ENCODE results near the gene SMU1. TPM values are rescaled to one million over a fixed set of nuclear protein-coding genes. Genes with fewer than 3 reads are reported as not detected.

SMU1 gene
- total and polyA plus RNA-seq, 2 of the 13 experiments (the other 11 are each of a cell fraction or from before 2014, with no cell fraction given): 12.9 to 36.6 TPM

- TF ChIP-seq ZNF574 (CRISPR knock-in tag; IDR thresholded peaks at IDR 0.05) (peak; percentile 89), ZNF225 (CRISPR knock-in tag; IDR thresholded peaks at IDR 0.05) (0 out of 2 replicates have a peak, but pooled peaks have one; percentile 23), ZNF609 (CRISPR knock-in tag; IDR thresholded peaks at IDR 0.05; ENCODE audit: borderline replicate concordance) (peak; percentile 56; the same call in 1 of the 2 replicates), SMC3 (IDR thresholded peaks at IDR 0.05; ENCODE audit: low read length) (no peak), HIC2 (CRISPR knock-in tag; IDR thresholded peaks at IDR 0.05; ENCODE audit: low read depth) (no peak), MYPOP (CRISPR knock-in tag; IDR thresholded peaks at IDR 0.05) (peak; percentile 55; the same call in 1 of the 2 replicates), FOXC1 (CRISPR knock-in tag; IDR thresholded peaks at IDR 0.05; ENCODE audit: borderline replicate concordance) (peak; percentile 88), ZFP36L1 (CRISPR knock-in tag; IDR thresholded peaks at IDR 0.05) (0 out of 2 replicates have a peak, but pooled peaks have one; percentile 42), NONO (IDR thresholded peaks at IDR 0.05) (no peak), NONO (CRISPR knock-in tag; conservative IDR thresholded peaks at IDR 0.05) (no peak; the same call in 1 of the 2 replicates), POLR2A (IDR thresholded peaks at IDR 0.05; ENCODE audit: insufficient read depth in 1 of 2, low read depth in 2 of 2, low read length in 2 of 2) (peak; percentile 82 to 83), ARID3A (IDR thresholded peaks at IDR 0.05; ENCODE audit: low read depth, low read length) (no peak), CEBPB (IDR thresholded peaks at IDR 0.05; ENCODE audit: borderline replicate concordance, low read depth, low read length) (0 out of 2 replicates have a peak, but pooled peaks have one; percentile 40)
Measured at GRCh38 chr9:33076046-33077004, at the start of gene SMU1 (continued).
